GM18907 (cell line): ENCODE measurements around the gene CADM3.

Source experiments
- ATAC-seq: cut with Tn5 transposase; IDR thresholded peaks from one replicate; pipeline ENCODE4 v1.9.1; 2021; ENCODE audit warnings: mild to moderate bottlenecking, moderate library complexity; ENCODE audit not compliant: unreplicated experiment

The CADM3 gene

GRCh38 chr1:159204161-159205141, 33.0 kb downstream of the CADM3 start, which contains the start of gene ACKR1:
Gene ACKR1, plus strand, starts transcription at chr1:159204875. Its CDS starts 85 bp downstream, at chr1:159204960.
- no peak for ATAC-seq

- no peak for ATAC-seq
Measured at GRCh38 chr1:159205225-159205624, 33.8 kb downstream of the CADM3 start.

- ATAC-seq = no peak
Measured at GRCh38 chr1:159206110-159206509, 34.7 kb downstream of the CADM3 start.

GRCh38 chr1:159207080-159207479, 35.7 kb downstream of the CADM3 start:
- no peak for ATAC-seq

GRCh38 chr1:159207774-159208173, 36.4 kb downstream of the CADM3 start:
- ATAC-seq = no peak

GRCh38 chr1:159208175-159208825, 36.9 kb downstream of the CADM3 start:
- ATAC-seq = no peak

- ATAC-seq = no peak
Measured at GRCh38 chr1:159209061-159209460, 37.6 kb downstream of the CADM3 start.

GRCh38 chr1:159211331-159212136, 40.1 kb downstream of the CADM3 start:
- no peak for ATAC-seq

- ATAC-seq = no peak
Measured at GRCh38 chr1:159212596-159212995, 41.2 kb downstream of the CADM3 start.

- peak; percentile 50 for ATAC-seq
Measured at GRCh38 chr1:159214149-159214760, 42.8 kb downstream of the CADM3 start.

GRCh38 chr1:159218649-159219636, 47.5 kb downstream of the CADM3 start:
- ATAC-seq = no peak

GRCh38 chr1:159222075-159222865, 50.9 kb downstream of the CADM3 start:
- ATAC-seq = no peak

GRCh38 chr1:159223004-159223403, 51.6 kb downstream of the CADM3 start:
- ATAC-seq = no peak

- ATAC-seq = no peak
Measured at GRCh38 chr1:159228554-159228953, 57.1 kb downstream of the CADM3 start.

GRCh38 chr1:159229260-159229885, 58.0 kb downstream of the CADM3 start:
- ATAC-seq = no peak

- no peak for ATAC-seq
Measured at GRCh38 chr1:159229896-159230295, 58.5 kb downstream of the CADM3 start.

GRCh38 chr1:159239551-159240220, 68.3 kb downstream of the CADM3 start:
- peak; percentile 60 for ATAC-seq

GRCh38 chr1:159247266-159247665, 75.9 kb downstream of the CADM3 start:
- no peak for ATAC-seq
